H9 (cell line): ENCODE results near the gene SCRN2. TPM values are rescaled to one million over a fixed set of nuclear protein-coding genes. Genes with fewer than 3 reads are reported as not detected.

ENCODE experiments used
- DNase-seq: peaks from one replicate; pipeline ENCODE4 v3.0.0-alpha.2; 2017
- H2AFZ ChIP-seq: one replicate; pipeline ENCODE4 v1.6.1; 2013; ENCODE audit warnings: mild to moderate bottlenecking, low read length, control low read depth, moderate library complexity
- H2AK5ac ChIP-seq: 2 replicates; pipeline ENCODE4 v1.6.1; 2013; ENCODE audit warnings: low read length, control low read depth, mixed read lengths; ENCODE audit not compliant: insufficient read length
- H2BK120ac ChIP-seq: one replicate; pipeline ENCODE4 v1.6.1; 2013; ENCODE audit warnings: low read depth, mild to moderate bottlenecking, low read length, control low read depth, inconsistent platforms; ENCODE audit not compliant: poor library complexity, severe bottlenecking
- H2BK12ac ChIP-seq: 2 replicates; pipeline ENCODE4 v1.6.1; 2013; ENCODE audit warnings: low read length, control low read depth, mixed read lengths, low read depth; ENCODE audit not compliant: insufficient read length
- H2BK15ac ChIP-seq: 2 replicates; pipeline ENCODE4 v1.6.1; 2013; ENCODE audit warnings: low read depth, low read length, control low read depth
- H2BK20ac ChIP-seq: one replicate; pipeline ENCODE4 v1.6.1; 2013; ENCODE audit warnings: low read depth, mild to moderate bottlenecking, low read length, control low read depth, inconsistent platforms; ENCODE audit not compliant: poor library complexity, severe bottlenecking
- H2BK5ac ChIP-seq: 2 replicates; pipeline ENCODE4 v1.6.1; 2013; ENCODE audit warnings: low read length, control low read depth, mixed read lengths; ENCODE audit not compliant: insufficient read length
- H3K14ac ChIP-seq: 2 replicates; pipeline ENCODE4 v1.6.1; 2013; ENCODE audit warnings: low read length, control low read depth; ENCODE audit not compliant: insufficient read depth
- H3K18ac ChIP-seq: 2 replicates; pipeline ENCODE4 v1.6.1; 2013; ENCODE audit warnings: low read depth, mild to moderate bottlenecking, mixed read lengths, low read length, control low read depth; ENCODE audit not compliant: insufficient read length
- H3K23ac ChIP-seq: 2 replicates; pipeline ENCODE4 v1.6.1; 2013; ENCODE audit warnings: low read length, control low read depth, mixed read lengths, low read depth; ENCODE audit not compliant: insufficient read length
- H3K23me2 ChIP-seq: 2 replicates; pipeline ENCODE4 v1.6.1; 2013; ENCODE audit warnings: low read depth, mild to moderate bottlenecking, mixed read lengths, low read length, control low read depth; ENCODE audit not compliant: insufficient read length, poor library complexity, severe bottlenecking
- H3K27ac ChIP-seq: 2 replicates; pipeline ENCODE4 v1.5.1; 2013; ENCODE audit warnings: low read length, control low read depth, mixed read lengths, low read depth; ENCODE audit not compliant: insufficient read length
- H3K27me3 ChIP-seq: 2 replicates; pipeline ENCODE4 v1.6.1; 2013; ENCODE audit warnings: low read length, control low read depth, inconsistent platforms; ENCODE audit not compliant: insufficient read depth
- H3K4ac ChIP-seq: 2 replicates; pipeline ENCODE4 v1.6.1; 2013; ENCODE audit warnings: low read depth, mild to moderate bottlenecking, control low read depth, inconsistent platforms, low read length, moderate library complexity
- H3K4me1 ChIP-seq: 2 replicates; pipeline ENCODE4 v1.6.1; 2013; ENCODE audit warnings: low read length, control low read depth, inconsistent platforms; ENCODE audit not compliant: insufficient read depth
- H3K4me2 ChIP-seq: 2 replicates; pipeline ENCODE4 v1.6.1; 2013; ENCODE audit warnings: low read length, control low read depth, mixed read lengths; ENCODE audit not compliant: insufficient read length, insufficient read depth
- H3K56ac ChIP-seq: 2 replicates; pipeline ENCODE4 v1.6.1; 2013; ENCODE audit warnings: low read depth, mild to moderate bottlenecking, mixed read lengths, low read length, control low read depth; ENCODE audit not compliant: insufficient read length
- H3K79me1 ChIP-seq: 2 replicates; pipeline ENCODE4 v1.6.1; 2013; ENCODE audit warnings: low read depth, mild to moderate bottlenecking, moderate library complexity, low read length, control low read depth, inconsistent platforms; ENCODE audit not compliant: insufficient read depth, poor library complexity, severe bottlenecking
- H3K79me2 ChIP-seq: 2 replicates; pipeline ENCODE4 v1.6.1; 2013; ENCODE audit warnings: low read length, control low read depth, inconsistent platforms; ENCODE audit not compliant: insufficient read depth
- H3K9ac ChIP-seq: 2 replicates; pipeline ENCODE4 v1.6.1; 2013; ENCODE audit warnings: low read length, control low read depth, mixed read lengths; ENCODE audit not compliant: insufficient read length; ENCODE audit errors: extremely low read depth
- H3K9me3 ChIP-seq: one replicate; pipeline ENCODE4 v1.6.1; 2013; ENCODE audit warnings: low read depth, low read length, inconsistent platforms; ENCODE audit not compliant: control insufficient read depth
- H3T11ph ChIP-seq: one replicate; pipeline ENCODE4 v1.6.1; 2013; ENCODE audit warnings: mild to moderate bottlenecking, low read length, control low read depth, inconsistent platforms
- H4K20me1 ChIP-seq: one replicate; pipeline ENCODE4 v1.6.1; 2013; ENCODE audit not compliant: control insufficient read depth, insufficient read length, insufficient read depth
- H4K5ac ChIP-seq: 2 replicates; pipeline ENCODE4 v1.6.1; 2013; ENCODE audit warnings: low read depth, mild to moderate bottlenecking, mixed read lengths, low read length, control low read depth; ENCODE audit not compliant: insufficient read length
- H4K8ac ChIP-seq: replicated peaks from 2 replicates; pipeline ENCODE4 v1.6.1; 2013; ENCODE audit warnings: low read length, control low read depth, mixed read lengths, low read depth; ENCODE audit not compliant: insufficient read length
- H4K91ac ChIP-seq: 2 replicates; pipeline ENCODE4 v1.6.1; 2013; ENCODE audit warnings: low read depth, mild to moderate bottlenecking, moderate library complexity, mixed read lengths, low read length, control low read depth; ENCODE audit not compliant: insufficient read length
- H3K27ac Mint-ChIP-seq, 3 experiments: 2 replicates in 2 of 3; 3 replicates in 1 of 3; pipeline ENCODE4 v1.8.0; 2020 to 2021; ENCODE audit warnings: mixed read lengths in 3 of 3, mild to moderate bottlenecking in 1 of 3, moderate library complexity in 1 of 3
- H3K27me3 Mint-ChIP-seq: 2 replicates; pipeline ENCODE4 v1.8.0; 2021; ENCODE audit warnings: low read depth, mild to moderate bottlenecking, moderate library complexity, mixed read lengths
- H3K36me3 Mint-ChIP-seq, 3 experiments: 2 replicates in 2 of 3; 3 replicates in 1 of 3; pipeline ENCODE4 v1.8.0; 2020 to 2021; ENCODE audit warnings: low read depth in 3 of 3, mixed read lengths in 3 of 3; ENCODE audit not compliant: insufficient read depth in 1 of 3
- H3K4me1 Mint-ChIP-seq, 2 experiments: 2 replicates each; pipeline ENCODE4 v1.8.0; 2020; ENCODE audit warnings: mixed read lengths in 2 of 2
- H3K4me3 Mint-ChIP-seq, 2 experiments: 2 replicates in 1 of 2; 3 replicates in 1 of 2; pipeline ENCODE4 v1.8.0; 2020 to 2021; ENCODE audit warnings: mild to moderate bottlenecking in 2 of 2, mixed read lengths in 2 of 2, moderate library complexity in 1 of 2
- H3K9me3 Mint-ChIP-seq, 2 experiments: 2 replicates in 1 of 2; 3 replicates in 1 of 2; pipeline ENCODE4 v1.8.0; 2020; ENCODE audit warnings: mild to moderate bottlenecking in 2 of 2, mixed read lengths in 2 of 2, moderate library complexity in 1 of 2
- WGBS: extraction: QIAGEN DNeasy Blood & Tissue Kit; methylation state at CpG from one replicate; pipeline ENCODE4 v1.1.7; 2013; ENCODE audit warnings: missing lambda C conversion rate, low lambda C conversion rate, mixed read lengths; ENCODE audit not compliant: insufficient read length; ENCODE audit errors: extremely low coverage; 5-methylcytosine and 5-hydroxymethylcytosine counted together
- total RNA-seq: library from RNA; stranded (reverse); gene quantifications from 2 replicates; pipeline ENCODE4 v1.2.1, GENCODE V29; 2021
- TF ChIP-seq, protein P1 (sequence below): fragments of 200-600 bp; sonication (generic); conservative IDR thresholded peaks from 3 replicates; pipeline ENCODE4 v1.8.0; 2021; ENCODE audit warnings: antibody characterized with exemption, mild to moderate bottlenecking

SCRN2 gene
- total RNA-seq, 1 experiment from 2014 or later = 34.0 TPM

DNA sequence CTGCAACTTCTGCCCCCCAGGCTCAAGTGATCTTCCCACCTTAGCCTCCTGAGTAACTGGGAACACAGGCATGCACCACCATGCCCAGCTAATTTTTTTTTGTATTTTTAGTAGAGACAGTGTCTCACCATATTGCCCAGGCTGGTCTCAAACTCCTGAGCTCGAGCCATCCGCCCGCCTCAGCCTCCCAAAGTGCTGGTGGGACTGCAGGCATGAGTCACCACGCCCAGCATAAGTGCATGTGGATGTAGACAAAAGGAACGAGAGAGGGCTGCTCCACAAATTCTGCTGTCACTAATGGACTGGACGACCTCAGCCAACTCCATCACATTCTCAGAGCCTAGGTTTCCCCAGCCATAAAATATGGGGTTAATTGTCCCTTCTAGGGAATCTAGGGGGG is 47.2 kb upstream of the SCRN2 start:
- Histone ChIP-seq H4K91ac (no peak overlapping the region), H4K8ac (no peak overlapping the region), H3K4me1 (no peaks in the 10 kb centered on the region; the same call in 1 of the 2 replicates), H2BK5ac (no peak overlapping the region), H3K27me3 (no peaks in the 10 kb centered on the region), H3K9me3 (no peaks in the 10 kb centered on the region), H3K23ac (no peak overlapping the region), H2AFZ (no peak overlapping the region), H3K4ac (no peak overlapping the region), H4K20me1 (no peaks in the 10 kb centered on the region), H2BK120ac (no peak overlapping the region), H3K14ac (no peak overlapping the region), H3K56ac (no peak overlapping the region), H2BK20ac (no peak overlapping the region), H3K23me2 (no peaks in the 10 kb centered on the region), H3K27ac (no peak overlapping the region), H2BK12ac (no peak overlapping the region), H3T11ph (no peak overlapping the region), H3K79me1 (no peaks in the 10 kb centered on the region), H3K18ac (no peak overlapping the region), H3K79me2 (no peaks in the 10 kb centered on the region), H3K4me2 (no peak overlapping the region), H2BK15ac (no peak overlapping the region), H4K5ac (no peak overlapping the region), H3K9ac (no peak overlapping the region), H2AK5ac (no peak overlapping the region)
- no peaks in the 10 kb centered on the region for H3K9me3 Mint-ChIP-seq
- no peaks in the 10 kb centered on the region for H3K36me3 Mint-ChIP-seq
- no CpG with 5 or more reads among the region's 6 CpGs for WGBS
- no peak overlapping the region for H3K4me3 Mint-ChIP-seq
- DNase-seq = no peak
- H3K27ac Mint-ChIP-seq = no peak overlapping the region; a peak in 1 of 7 replicates
- TF ChIP-seq, protein P1, sequence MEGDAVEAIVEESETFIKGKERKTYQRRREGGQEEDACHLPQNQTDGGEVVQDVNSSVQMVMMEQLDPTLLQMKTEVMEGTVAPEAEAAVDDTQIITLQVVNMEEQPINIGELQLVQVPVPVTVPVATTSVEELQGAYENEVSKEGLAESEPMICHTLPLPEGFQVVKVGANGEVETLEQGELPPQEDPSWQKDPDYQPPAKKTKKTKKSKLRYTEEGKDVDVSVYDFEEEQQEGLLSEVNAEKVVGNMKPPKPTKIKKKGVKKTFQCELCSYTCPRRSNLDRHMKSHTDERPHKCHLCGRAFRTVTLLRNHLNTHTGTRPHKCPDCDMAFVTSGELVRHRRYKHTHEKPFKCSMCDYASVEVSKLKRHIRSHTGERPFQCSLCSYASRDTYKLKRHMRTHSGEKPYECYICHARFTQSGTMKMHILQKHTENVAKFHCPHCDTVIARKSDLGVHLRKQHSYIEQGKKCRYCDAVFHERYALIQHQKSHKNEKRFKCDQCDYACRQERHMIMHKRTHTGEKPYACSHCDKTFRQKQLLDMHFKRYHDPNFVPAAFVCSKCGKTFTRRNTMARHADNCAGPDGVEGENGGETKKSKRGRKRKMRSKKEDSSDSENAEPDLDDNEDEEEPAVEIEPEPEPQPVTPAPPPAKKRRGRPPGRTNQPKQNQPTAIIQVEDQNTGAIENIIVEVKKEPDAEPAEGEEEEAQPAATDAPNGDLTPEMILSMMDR = no peak
- peaks cover under 1% of the 10 kb centered on the region; the same call in 1 of the 2 replicates for H3K27me3 Mint-ChIP-seq
- H3K4me1 Mint-ChIP-seq = peaks cover 17 to 27% of the 10 kb centered on the region in 2 experiments
